GM21723 (cell line): Measurements from ENCODE around the gene GRIK1.

Experiments used
- ATAC-seq: cut with Tn5 transposase; IDR thresholded peaks from one replicate; pipeline ENCODE4 v1.9.1; 2021; ENCODE audit warnings: mild to moderate bottlenecking, moderate library complexity; ENCODE audit not compliant: unreplicated experiment

The GRIK1 gene

DNA sequence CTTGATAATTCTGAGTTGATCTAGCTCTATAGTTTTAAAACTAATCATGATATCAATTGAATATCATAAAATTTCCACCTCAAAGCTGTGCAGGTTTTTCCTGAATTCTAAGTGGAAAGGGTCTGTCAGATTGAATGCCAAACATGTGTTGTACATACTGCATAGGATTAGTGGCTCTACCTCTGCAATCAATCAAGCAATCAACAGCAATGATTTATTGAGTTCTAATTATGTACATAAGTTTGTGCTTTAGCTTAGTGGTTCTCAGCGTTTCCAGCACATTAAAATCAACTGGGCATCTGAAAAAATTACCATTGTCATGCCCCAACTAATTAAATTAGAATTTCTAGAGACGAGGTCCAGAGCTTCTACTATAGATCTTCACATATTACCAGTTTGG, 389.6 kb downstream of the GRIK1 start:
- no peak for ATAC-seq

DNA sequence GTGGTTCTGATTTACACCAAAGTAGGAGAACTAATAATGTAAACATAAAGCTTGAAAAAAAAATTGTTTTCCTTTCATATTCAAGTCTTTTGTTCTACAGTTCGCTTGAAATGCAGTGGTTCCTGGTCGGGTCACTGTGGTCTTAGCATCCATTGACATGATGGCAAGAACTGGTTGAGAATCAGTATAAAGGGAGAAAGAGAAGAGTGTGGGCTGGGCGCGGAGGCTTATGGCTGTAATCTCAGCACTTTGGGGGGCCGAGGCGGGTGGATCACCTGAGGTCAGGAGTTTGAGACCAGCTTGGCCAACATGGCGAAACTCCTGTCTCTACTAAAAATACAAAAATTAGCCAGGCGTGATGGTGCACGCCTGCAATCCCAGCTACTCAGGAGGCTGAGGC, 390.2 kb downstream of the GRIK1 start:
- ATAC-seq = no peak

DNA sequence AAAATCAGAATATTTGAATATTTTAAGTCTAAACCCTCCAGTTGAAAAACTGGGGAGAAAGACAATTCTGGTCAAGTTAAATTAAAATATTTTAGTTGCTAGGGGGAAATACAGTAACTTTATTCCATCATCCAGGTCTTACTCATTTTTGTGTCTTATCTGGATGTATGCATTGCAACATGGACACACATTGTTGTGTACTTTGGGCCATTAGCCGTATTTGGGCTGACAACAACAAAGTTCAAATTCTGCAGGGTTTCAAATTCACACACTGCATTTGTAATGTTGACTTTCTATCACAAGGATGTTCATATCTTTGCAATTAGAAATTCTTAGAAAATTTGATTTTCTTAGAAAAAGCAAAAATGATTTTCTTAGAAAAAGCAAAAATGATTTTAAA, 391.8 kb downstream of the GRIK1 start:
- no peak for ATAC-seq

DNA sequence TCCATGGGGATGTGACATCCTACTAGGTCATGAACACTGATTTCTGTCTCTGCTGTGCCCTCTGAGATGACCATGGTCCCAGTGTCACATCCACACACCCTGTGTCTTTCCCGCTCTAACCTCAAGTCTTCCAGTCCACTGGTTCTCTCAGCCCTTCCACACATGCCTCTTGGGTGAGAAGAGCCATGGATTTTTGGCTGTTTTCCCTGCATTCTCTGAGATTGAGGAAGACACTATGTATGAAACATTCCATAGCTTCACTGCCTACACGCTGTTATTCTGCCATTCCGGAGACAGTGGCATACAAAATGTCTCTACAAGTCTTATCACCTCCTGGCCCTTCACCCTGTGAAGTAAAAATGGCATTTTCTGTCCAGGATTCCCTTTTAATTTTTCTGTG, 393.7 kb downstream of the GRIK1 start:
- ATAC-seq = no peak

DNA sequence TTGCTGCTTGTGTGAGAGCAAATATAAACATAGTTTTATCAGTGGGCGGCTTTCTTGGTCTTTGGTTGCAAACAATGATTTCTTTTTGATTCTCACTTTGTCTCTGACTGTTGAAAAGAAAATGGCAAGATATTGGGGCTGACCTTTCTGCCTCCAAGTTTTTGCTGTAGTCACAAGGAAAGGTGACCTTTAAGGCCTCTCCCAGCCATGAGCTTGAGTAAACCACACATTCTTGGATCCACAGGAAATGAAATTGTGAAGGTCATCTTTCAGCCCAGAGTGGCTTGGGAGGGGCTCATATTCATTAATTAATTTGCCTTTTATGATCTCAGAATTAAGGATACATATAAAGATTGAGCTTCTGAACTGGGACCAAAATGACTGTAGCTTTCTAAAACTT, 399.5 kb downstream of the GRIK1 start:
- no peak for ATAC-seq

DNA sequence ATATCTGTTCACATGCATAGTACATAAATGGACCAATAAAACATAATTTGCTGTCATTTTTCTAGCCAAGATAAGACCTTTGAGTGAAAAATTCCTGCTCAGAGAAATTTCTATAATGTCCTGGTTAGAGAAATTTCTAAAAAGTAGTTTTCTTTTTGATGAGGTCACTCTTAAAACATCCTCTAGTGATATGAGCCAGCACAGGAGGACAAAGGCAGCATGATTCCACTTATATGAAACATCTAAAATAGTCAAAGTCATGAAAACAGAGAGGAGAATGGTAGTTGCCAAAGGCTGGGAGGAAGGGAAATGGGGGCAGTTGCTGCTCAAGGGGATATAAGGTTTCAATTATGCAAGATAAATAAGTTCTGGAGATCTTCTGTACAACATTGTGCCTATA, 401.7 kb downstream of the GRIK1 start:
- no peak for ATAC-seq

DNA sequence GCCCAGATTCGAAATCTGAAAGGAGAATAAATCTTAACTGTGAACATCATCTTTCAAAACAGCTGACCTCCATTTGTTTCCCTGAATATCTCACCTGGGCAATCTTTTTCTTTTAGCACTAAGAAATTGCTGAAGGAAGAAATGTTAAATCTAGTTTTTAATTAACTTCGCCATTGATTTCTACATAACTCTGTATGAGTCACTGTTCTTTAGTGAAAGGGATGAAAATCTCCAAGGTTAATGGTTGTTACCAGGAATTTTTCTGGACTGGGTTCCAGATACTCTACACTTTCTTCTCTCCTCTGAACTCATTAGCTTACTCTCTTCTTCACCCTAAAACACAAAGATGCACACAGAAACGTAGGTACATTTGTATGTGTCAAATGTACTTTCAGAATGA, 405.3 kb downstream of the GRIK1 start:
- no peak for ATAC-seq

DNA sequence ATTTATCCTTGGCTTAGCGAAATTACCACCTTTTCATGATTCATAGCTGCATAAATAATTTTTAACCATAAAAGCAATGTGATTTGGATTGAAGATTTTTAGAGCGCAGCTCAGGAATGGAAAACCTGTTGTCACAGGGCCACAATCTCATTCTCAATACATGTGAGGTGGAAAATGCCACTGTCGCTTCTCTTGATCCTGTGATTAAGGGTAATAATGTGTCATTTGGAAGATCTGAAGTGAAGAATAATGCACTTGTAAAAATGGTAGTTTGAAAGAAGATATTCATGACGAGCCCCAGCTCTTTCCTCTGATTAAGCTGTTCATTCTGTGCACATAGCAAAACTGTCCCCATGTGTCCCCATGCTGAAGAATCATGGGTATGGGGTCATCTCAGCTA, 410.7 kb downstream of the GRIK1 start:
- no peak for ATAC-seq

DNA sequence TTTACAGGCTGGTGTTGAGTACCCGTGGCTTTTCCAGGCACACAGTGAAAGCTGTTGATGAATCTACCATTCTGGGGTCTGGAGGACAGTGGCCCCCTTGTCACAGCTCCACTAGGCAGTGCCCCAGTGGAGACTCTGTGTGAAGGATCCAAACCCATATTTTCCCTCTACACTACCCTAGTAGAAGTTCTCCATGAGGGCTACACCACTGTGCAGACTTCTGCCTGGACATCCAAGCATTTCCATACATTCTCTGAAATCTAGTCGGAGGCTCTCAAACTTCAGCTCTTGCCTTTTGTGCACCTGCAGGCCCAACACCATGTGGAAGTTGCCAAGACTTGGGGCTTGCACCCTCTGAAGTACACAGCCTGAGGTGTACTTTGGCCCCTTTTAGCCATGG, 413.3 kb downstream of the GRIK1 start:
- no peak for ATAC-seq

DNA sequence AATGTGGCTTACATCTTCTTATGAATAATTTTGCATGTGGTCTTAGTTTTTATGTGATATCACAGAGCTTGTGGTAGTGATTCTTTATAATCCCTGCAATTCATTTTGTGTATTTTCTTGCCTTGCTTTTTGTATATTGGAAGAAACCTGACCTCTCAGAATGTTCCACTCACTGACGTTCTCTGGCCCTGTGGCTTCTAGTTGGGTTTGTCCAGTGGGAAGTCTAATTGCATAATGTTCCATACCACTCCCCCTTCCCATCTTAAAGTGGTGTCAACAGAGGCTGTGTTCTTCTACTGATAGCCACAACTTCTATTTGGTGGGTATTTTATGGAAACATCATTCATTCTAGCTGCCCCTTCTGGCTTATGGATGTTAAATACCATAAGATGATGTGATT, 415.7 kb downstream of the GRIK1 start:
- no peak for ATAC-seq

DNA sequence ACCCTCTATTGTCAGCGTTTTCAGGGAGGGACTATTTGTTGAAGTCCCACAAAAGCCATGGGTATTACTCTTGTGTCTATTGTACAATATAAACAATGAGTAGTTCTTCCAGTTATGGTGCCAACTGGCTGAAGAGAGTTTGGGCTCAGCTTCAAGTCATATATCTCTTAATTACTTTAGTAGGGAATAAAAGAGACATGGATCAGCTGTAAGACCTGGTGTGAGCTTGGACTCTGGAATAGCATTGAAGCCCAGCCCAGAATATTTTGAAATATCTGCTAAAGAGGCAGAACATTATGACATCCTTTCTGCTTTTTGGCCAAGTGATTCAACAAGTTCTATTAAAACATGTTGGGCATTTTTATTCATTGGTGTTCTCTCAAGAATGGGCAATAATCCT, 416.1 kb downstream of the GRIK1 start:
- no peak for ATAC-seq

DNA sequence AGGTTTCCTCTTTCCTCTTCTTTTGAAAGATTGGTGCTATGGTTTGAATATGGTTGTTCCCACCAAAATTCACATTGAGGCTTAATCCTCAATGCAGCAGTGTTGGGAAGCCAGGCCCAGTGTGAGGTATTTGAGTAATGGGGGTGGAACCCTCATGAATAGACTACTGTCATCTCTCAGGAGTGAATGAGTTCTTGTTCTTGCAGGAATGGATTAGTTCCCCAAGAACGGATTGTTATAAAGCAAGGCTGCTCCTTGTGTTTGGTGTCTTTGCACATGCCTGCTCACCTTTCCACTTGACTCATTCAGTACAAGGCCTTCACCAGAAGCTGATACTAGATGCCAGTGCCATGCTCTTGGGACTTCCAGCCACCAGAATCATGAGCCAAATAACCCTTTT, 417.9 kb downstream of the GRIK1 start:
- no peak for ATAC-seq

DNA sequence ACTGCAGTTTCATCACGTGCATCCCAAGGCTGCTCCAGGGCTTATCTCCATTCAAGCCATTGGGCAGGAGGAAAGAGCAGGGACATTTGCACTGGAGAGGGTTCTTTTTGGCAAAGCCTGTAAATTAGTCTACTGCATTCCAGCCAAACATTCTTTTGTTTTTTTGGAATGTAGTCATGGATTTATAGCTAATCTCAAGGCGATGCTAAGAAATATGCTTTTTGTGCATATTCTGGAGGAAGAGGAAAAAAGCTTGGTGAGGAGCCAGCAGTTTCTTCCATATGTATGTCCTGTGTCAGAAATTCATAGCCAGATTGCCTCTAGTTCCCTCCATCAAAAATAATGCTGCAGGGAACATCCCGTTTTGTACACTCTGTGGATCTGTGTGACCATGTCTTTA, 419.6 kb downstream of the GRIK1 start:
- no peak for ATAC-seq

DNA sequence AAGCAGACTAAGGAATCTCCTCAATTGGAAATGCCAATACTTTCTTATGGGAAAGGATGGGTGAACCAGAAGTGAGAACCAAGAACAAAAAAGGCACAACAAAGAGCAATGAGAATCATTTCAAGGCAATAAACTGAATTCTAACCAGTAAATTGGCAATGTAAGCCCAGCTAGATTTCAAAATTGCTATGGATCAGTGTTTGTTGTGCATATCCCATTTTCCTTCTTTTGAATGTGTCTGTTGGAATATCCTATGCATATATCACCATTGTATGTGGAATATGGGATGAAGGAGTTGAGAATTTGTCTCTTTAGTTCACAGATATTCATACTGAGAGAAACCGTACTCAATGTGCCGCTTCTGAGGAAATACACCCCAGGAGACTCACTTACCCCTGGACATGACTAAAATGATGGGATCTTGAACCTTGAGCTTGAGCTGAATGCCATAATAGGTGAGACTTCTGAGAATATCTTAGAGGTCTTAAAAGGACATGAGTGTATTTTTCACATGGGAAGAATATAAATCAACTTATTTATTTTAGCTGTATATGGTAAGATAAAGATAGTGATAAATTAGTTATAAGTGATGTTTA, 425.0 kb downstream of the GRIK1 start:
- no peak for ATAC-seq

DNA sequence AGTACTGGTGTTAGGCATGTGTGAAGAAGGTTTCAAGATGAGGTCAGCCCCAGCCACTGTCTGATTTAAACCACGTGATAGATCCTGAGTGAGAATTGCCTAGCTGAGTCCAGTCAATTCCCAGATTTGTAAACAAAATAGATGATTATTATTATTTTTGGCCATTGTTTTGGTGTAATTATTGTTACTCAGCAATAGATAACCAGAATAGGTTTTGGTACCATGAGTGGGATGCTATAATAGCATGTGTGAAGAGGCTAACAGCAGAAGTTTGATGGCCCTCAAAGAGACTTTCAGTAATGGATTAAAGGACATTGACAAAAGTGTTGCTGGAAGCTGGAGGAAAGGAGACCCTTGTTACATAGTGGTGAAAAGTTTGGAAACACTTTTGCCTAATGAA, 426.3 kb downstream of the GRIK1 start:
- no peak for ATAC-seq

DNA sequence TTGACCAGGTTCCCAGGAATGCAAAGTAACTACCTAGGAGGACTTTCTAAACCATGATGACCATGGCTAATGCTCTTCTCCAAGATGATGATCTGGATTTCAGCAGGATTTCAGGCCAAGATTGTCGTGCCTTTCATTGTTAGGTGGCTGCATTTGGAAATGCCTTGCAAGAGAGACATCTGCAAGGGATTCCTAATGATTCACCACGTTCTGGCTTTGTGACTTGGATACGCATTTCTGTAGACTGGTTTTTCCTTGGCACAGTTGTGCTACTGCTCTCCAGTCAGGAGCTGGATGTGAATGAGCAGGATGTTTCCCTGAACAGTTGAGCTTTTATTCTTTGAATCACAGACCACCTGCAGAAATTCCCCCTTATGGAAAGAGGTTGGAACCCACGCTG, 428.7 kb downstream of the GRIK1 start:
- ATAC-seq = no peak

DNA sequence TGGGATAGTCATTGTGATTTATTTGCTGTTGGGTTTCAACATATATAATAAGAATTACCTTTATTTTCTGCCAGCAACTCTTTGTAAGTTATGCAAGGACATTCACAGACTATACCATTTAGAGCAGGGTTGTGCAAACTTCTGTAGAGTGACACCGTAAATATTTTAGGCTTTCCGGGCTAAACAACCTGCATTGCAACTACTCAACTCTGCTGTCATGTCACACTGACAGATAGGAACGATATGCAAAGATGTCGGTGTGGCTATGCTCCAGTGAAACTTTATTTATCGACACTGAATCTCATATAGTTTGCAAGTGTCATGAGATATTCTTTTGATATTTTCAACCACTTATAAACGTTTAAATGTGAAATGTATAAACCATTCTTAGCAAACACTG, 430.7 kb downstream of the GRIK1 start:
- no peak for ATAC-seq

DNA sequence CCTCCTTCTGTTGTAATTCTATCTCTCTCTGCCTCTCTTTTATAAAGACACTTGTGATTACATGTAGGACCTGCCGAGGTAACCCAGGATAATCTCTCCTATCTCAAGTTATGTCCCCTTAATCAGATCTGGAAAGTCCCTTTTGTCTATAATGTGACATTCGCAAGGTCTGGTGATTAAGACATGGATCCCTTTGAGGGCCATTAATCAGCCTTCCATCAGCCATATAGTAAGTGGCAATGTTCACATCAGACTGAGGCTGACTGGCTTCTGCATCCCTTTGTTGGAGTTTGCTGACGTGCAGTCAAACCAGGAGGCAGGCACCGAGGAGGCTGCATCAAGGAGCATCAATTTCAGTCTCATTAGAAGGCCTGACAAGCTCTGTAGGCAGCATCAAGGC, 431.5 kb downstream of the GRIK1 start:
- no peak for ATAC-seq

DNA sequence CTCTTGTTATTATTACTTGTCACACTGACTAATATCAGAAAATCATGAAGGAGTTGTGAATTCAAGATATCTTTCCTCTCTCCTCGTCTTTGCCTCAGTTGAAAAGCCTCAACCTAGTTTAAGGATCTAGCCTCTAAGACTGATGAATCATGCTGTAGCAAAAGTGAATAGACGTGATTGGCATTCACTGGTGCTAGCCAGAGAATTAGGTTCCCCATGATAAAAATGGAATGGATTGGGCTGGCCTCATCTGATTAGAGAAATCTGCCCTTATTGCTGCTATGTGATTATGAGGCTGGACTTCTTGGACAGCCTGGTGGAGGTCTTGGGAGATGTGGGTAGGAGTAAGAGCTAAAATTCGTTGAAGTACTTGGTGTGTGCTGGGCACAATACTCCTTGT, 432.8 kb downstream of the GRIK1 start:
- ATAC-seq = no peak

DNA sequence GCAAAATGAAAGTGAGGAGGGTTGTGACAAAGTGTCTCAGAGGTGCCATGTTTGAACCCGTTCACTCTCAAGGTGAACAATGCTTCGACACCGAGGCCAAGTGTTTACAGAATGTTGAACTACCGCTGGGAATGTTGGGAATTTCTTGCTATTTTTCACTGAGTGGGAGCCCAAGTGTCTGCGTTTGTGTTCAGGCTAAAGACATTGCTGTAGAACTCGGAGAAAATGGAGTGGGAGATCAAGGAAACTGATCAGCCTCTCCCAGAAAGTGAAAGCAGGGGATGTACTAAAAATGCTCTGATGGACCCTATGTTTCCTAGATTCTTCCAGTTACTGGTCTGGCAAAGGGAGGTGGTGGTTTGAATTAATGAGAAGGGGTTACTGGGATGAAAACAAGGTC, 433.6 kb downstream of the GRIK1 start:
- ATAC-seq = no peak

DNA sequence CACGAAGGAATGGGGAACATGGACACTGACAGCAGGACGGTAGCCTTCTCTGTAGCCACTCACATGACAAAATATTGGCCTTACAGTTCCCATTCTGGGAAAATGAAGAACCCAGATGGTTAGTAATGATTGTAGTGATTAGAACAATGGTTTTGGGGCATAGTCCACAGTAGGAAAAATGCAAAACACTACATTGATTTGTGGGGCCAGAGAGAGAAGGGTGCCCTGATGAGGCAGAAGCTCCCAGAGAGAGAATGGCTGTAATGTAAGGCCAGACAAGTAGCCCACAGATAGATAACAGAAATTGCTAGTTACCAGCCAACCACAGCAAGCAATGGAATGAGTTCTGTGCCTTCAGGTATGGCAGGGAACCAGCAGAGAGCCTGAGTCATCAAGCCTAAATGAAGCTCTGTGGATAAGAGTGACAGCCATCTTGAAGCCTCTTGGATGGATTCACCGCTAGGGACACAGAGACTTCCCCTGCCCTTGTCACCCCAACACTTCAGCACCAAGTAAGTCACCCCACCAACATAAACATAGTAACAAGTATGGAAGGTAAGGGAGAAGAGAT, 435.0 kb downstream of the GRIK1 start:
- no peak for ATAC-seq

DNA sequence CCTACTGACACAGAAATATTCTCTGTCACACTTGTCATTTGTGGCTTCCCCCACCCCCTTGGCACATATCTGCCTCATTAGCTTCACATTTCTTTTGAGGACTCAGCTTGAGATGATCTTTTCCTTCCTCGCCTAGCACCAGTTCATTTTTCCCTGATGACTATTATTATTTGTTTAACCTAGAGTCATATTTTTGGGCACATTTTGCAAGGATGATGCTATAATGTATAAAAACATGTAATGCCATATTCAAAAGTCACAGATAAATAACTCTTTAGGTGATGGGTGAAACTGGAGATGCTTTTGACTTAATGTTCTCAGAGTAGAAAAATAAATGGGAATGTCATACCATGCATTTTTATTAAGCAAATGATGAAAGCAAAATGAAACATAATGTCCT, 438.3 kb downstream of the GRIK1 start:
- no peak for ATAC-seq

DNA sequence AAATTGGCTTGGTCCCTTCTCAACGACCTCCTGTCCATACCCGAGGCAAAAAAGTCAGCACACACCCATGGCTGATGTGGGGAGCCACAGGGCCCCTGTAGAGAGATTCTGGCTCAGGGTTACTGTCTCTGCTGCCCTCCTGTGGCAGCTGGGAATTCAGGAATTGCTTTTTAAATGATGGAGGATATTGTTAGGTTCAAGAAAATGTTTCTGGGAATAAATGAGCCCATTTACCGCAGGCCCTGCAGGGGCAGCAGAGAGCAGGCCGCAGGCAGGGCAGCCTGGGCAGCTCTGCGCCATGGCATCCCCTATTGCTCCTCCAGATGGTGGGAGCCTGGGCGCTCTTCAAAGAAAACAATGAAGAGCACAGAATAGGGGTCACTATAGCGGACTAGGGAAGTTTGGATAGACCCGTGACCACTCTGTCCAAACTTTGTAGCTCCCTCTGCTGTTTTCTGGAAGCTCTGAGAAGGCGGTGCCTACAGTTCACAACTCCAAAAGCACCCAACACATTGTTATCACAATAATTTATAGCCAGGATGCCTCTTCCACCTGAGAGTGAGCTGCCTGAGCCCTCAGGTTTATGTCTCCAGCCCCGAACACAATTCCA, 440.0 kb downstream of the GRIK1 start:
- ATAC-seq = no peak
